K562 (cell line): ENCODE results near the gene C1orf21. TPM values are rescaled to one million over a fixed set of nuclear protein-coding genes. Genes with fewer than 3 reads are reported as not detected.

Experiments used
- ATAC-seq: fragments of 200-7000 bp; cut with Tn5 transposase; 3 replicates; pipeline ENCODE4 v1.9.1; 2020; ENCODE audit warnings: moderate library complexity
- BruUV-seq: library from RNA; stranded (reverse); fragments of 400-500 nt; replicated peaks from 2 replicates; lab custom pipeline; 2021; lab: Mats Ljungman, UMichigan
- CTCF ChIA-PET: fragments of 300-600 bp; formaldehyde crosslinking; extraction: SDS; loops from one replicate; lab custom pipeline; 2021; ENCODE audit warnings: low intra/inter-chr PET ratio; lab: Yijun Ruan, JAX
- POLR2A ChIA-PET: fragments of 300-600, 350-650 bp; sonication (Branson Sonifier 250); formaldehyde crosslinking; extraction: SDS; loops from one replicate; lab custom pipeline; 2021; ENCODE audit warnings: antibody characterized with exemption, inconsistent platforms; lab: Yijun Ruan, JAX
- DNase-seq, 4 experiments: peaks; one replicate each; pipeline versions ENCODE4 v3.0.0 to v3.0.0-alpha.2; 2011 to 2018; ENCODE audit warnings: low spot score in 3 of 4, mixed read lengths in 3 of 4; ENCODE audit errors: extremely low read depth in 1 of 4
- FAIRE-seq: peaks from 2 replicates; lab custom pipeline; 2011; peaks lifted over from hg19 to GRCh38; lab: Jason Lieb, UNC
- H2AFZ ChIP-seq: 2 replicates; pipeline ENCODE4 v1.6.0; 2011; ENCODE audit warnings: low read depth, low read length, control low read depth, inconsistent platforms
- H3K27ac ChIP-seq: fragments of 200-600 bp; 3 replicates; pipeline ENCODE4 v1.8.0; 2011; ENCODE audit warnings: low read depth, mild to moderate bottlenecking, control low read depth, inconsistent platforms, low read length, moderate library complexity, mixed read lengths; ENCODE audit errors: extremely low read depth
- H3K27me3 ChIP-seq, 2 experiments: fragments of 300-600 bp in 1 of 2; 2 replicates in 1 of 2; 3 replicates in 1 of 2; pipeline versions ENCODE4 v1.6.0 to v1.8.0; 2011; ENCODE audit warnings: inconsistent platforms in 2 of 2, low read length in 2 of 2, mild to moderate bottlenecking in 1 of 2, mixed read lengths in 1 of 2, moderate library complexity in 1 of 2; ENCODE audit not compliant: control insufficient read depth in 2 of 2, insufficient read depth in 2 of 2
- H3K36me3 ChIP-seq: fragments of 300-600 bp; 3 replicates; pipeline ENCODE4 v1.8.0; 2011; ENCODE audit warnings: mild to moderate bottlenecking, low read length, inconsistent platforms; ENCODE audit not compliant: control insufficient read depth, insufficient read depth
- H3K4me1 ChIP-seq, 2 experiments: fragments of 200-600 bp in 1 of 2; replicated peaks in 1 of 2; 2 replicates in 1 of 2; 3 replicates in 1 of 2; pipeline versions ENCODE4 v1.5.1 to v1.8.0; 2011; ENCODE audit warnings: inconsistent platforms in 2 of 2, low read length in 2 of 2, mild to moderate bottlenecking in 1 of 2, mixed read lengths in 1 of 2, moderate library complexity in 1 of 2; ENCODE audit not compliant: control insufficient read depth in 2 of 2, insufficient read depth in 2 of 2
- H3K4me2 ChIP-seq: 2 replicates; pipeline ENCODE4 v1.6.1; 2011; ENCODE audit warnings: low read length, control low read depth, inconsistent platforms, mixed read lengths; ENCODE audit not compliant: insufficient read depth
- H3K4me3 ChIP-seq: fragments of 200-600 bp; sonication (generic), shearing (Covaris generic); 2 replicates; pipeline ENCODE4 v1.5.1; 2016; ENCODE audit warnings: control low read depth, inconsistent platforms
- H3K79me2 ChIP-seq: fragments of 200-600 bp; 3 replicates; pipeline ENCODE4 v1.8.0; 2011; ENCODE audit warnings: low read length, inconsistent platforms; ENCODE audit not compliant: control insufficient read depth, insufficient read depth
- H3K9ac ChIP-seq, 2 experiments: 2 replicates each; pipeline versions ENCODE4 v1.6.0 to v1.6.1; 2011; ENCODE audit warnings: low read depth in 2 of 2, low read length in 2 of 2, control low read depth in 1 of 2, inconsistent platforms in 1 of 2, mild to moderate bottlenecking in 1 of 2, mixed read lengths in 1 of 2; ENCODE audit not compliant: insufficient read depth in 1 of 2
- H3K9me1 ChIP-seq: one replicate; pipeline ENCODE4 v1.6.0; 2011; ENCODE audit warnings: inconsistent platforms, mild to moderate bottlenecking, low read length, moderate library complexity; ENCODE audit not compliant: control insufficient read depth, insufficient read depth
- H3K9me3 ChIP-seq: replicated peaks from 2 replicates; pipeline ENCODE4 v1.5.1; 2011; ENCODE audit warnings: low read depth, low read length, inconsistent platforms; ENCODE audit not compliant: control insufficient read depth, insufficient read depth
- H4K20me1 ChIP-seq: replicated peaks from 2 replicates; pipeline ENCODE4 v1.6.1; 2011; ENCODE audit warnings: low read length, inconsistent platforms, mixed read lengths; ENCODE audit not compliant: control insufficient read depth, insufficient read depth
- BRF1 ChIP-seq: IDR thresholded peaks from 3 replicates; pipeline ENCODE4 v1.6.1; 2011; ENCODE audit warnings: borderline replicate concordance, mild to moderate bottlenecking; ENCODE audit not compliant: insufficient read length; ENCODE audit errors: extremely low read depth
- CHD2 ChIP-seq: IDR thresholded peaks from 2 replicates; pipeline ENCODE4 v1.6.1; 2011; ENCODE audit warnings: low read depth, low read length
- DDX20 ChIP-seq: fragments of 450-650 bp; IDR thresholded peaks from 2 replicates; pipeline ENCODE4 v1.6.1; 2016; ENCODE audit warnings: missing genetic modification characterization, low read depth, mild to moderate bottlenecking, missing compliant biosample characterization, moderate library complexity
- E2F3 ChIP-seq: fragments of 250-450 bp; sonication (Bioruptor Pico); IDR thresholded peaks from 2 replicates; pipeline ENCODE4 v1.4.0; 2020; ENCODE audit warnings: mild to moderate bottlenecking
- GATAD2A ChIP-seq: fragments of 450-650 bp; IDR thresholded peaks from 2 replicates; pipeline ENCODE4 v1.6.1; 2017
- KLF13 ChIP-seq: fragments of 450-650 bp; IDR thresholded peaks from 2 replicates; pipeline ENCODE4 v1.6.1; 2016; ENCODE audit warnings: missing genetic modification characterization, low read depth, mild to moderate bottlenecking, missing compliant biosample characterization, moderate library complexity, borderline replicate concordance
- MED1 ChIP-seq: sonication (generic); formaldehyde crosslinking; IDR thresholded peaks from 2 replicates; pipeline ENCODE4 v1.8.1; 2023; ENCODE audit warnings: missing genetic modification reagents, borderline replicate concordance
- NCOR1 ChIP-seq: fragments of 450-650 bp; IDR thresholded peaks from 2 replicates; pipeline ENCODE4 v1.6.1; 2016; ENCODE audit warnings: mild to moderate bottlenecking, moderate library complexity
- RBM14 ChIP-seq: fragments of 200-400 bp; formaldehyde crosslinking; IDR thresholded peaks from 2 replicates; pipeline ENCODE4 v1.6.1; 2018; ENCODE audit warnings: low read depth, mild to moderate bottlenecking, low read length, moderate library complexity, borderline replicate concordance; ENCODE audit not compliant: insufficient read depth
- TCF7L2 ChIP-seq: fragments of 150-350 bp; IDR thresholded peaks from 2 replicates; pipeline ENCODE4 v1.6.1; 2016; ENCODE audit warnings: low read depth, mild to moderate bottlenecking, low read length, moderate library complexity
- ZNF134 ChIP-seq: fragments of 250-450 bp; sonication (Bioruptor Pico); conservative IDR thresholded peaks from 2 replicates; pipeline ENCODE4 v1.4.0; 2020
- ZNF655 ChIP-seq: fragments of 250-450 bp; sonication (Bioruptor Pico); IDR thresholded peaks from 2 replicates; pipeline ENCODE4 v1.5.0; 2021
- ZNF695 ChIP-seq: fragments of 450-650 bp; formaldehyde crosslinking; IDR thresholded peaks from 2 replicates; pipeline ENCODE4 v1.4.0; 2020; ENCODE audit warnings: mild to moderate bottlenecking, moderate library complexity
- WGBS: fragments of 100-300 bp; shearing (Covaris generic); methylation state at CpG from one replicate; pipeline ENCODE4 v1.1.6; 2016; ENCODE audit warnings: low coverage, mixed read lengths; ENCODE audit not compliant: insufficient coverage; ENCODE audit errors: missing lambda C conversion rate; 5-methylcytosine and 5-hydroxymethylcytosine counted together
- in situ Hi-C: fragments of 300-500 bp; cut with MboI; formaldehyde crosslinking; loops from 4 replicates; pipeline ENCODE4 v1.15.0; 2018; ENCODE audit warnings: inconsistent platforms, mixed read lengths
- intact Hi-C: fragments of 100-400 bp; cut with micrococcal nuclease; formaldehyde crosslinking; loops from 2 replicates; pipeline ENCODE4 v1.14.2; 2022
- polyA plus RNA-seq, 8 experiments: library from polyadenylated mRNA; depleted of rRNA in 4 of 8; stranded (reverse) in 5 of 8; unstranded in 3 of 8; fragments of >200 nt; fragmentation: Nextera tagmentation in 2 of 8; fragmentation: Illumina TruSeq in 1 of 8; extraction: Ambion mirVana in 2 of 8; extraction: Trizol in 1 of 8; gene quantifications; 2 replicates each; pipeline versions ENCODE4 v1.2.1 to v1.2.3, GENCODE V29; 2011 to 2014; ENCODE audit warnings: inconsistent platforms in 1 of 8, missing spikeins in 1 of 8
- total RNA-seq, 7 experiments: library from RNA; depleted of rRNA in 6 of 7; stranded (reverse); fragments of >200 nt in 6 of 7; fragmentation: Illumina TruSeq in 2 of 7; extraction: Trizol in 2 of 7; gene quantifications; 2 replicates each; pipeline versions ENCODE4 v1.2.1 to v1.2.3, GENCODE V29; 2011 to 2021; ENCODE audit warnings: low replicate concordance in 1 of 7
- TF ChIP-seq, protein P1 (sequence below): fragments of 250-450 bp; sonication (Bioruptor Pico); IDR thresholded peaks from 2 replicates; pipeline ENCODE4 v1.9.0; 2021; ENCODE audit warnings: mild to moderate bottlenecking, inconsistent platforms
- TF ChIP-seq, protein P2 (sequence below): fragments of 450-650 bp; formaldehyde crosslinking; conservative IDR thresholded peaks from 2 replicates; pipeline ENCODE4 v1.4.0; 2022; ENCODE audit warnings: mild to moderate bottlenecking, missing genetic modification characterization
- TF ChIP-seq, protein P3 (sequence below): fragments of 450-650 bp; formaldehyde crosslinking; IDR thresholded peaks from 2 replicates; pipeline ENCODE4 v1.4.0; 2020; ENCODE audit warnings: mild to moderate bottlenecking, mixed read lengths

The C1orf21 gene
- total and polyA plus RNA-seq, 9 of the 15 experiments (the other 6 are each of a cell fraction or from before 2014, with no cell fraction given): under 0.01 to 0.31 (median 0.07) TPM

DNA sequence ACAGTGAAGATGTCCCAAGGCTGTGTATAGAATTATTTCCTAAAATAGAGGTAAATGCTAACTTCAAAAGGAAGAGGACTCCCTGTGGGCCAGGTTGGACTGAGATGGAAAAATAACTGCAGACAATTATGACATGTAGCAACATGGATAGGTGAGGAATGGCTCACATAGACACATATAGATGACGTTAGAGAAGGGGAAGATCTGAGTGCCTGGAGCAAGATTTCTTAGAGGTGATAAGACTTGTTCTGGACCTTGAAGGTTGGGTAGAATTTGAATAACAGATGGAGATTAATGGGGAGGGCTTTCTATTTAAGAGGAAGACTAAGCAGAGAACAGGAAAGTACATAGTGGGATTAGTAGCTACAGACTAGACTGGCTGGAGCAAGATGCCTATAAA is 76.9 kb downstream of the C1orf21 start (continued):
- TF ChIP-seq, protein P1, sequence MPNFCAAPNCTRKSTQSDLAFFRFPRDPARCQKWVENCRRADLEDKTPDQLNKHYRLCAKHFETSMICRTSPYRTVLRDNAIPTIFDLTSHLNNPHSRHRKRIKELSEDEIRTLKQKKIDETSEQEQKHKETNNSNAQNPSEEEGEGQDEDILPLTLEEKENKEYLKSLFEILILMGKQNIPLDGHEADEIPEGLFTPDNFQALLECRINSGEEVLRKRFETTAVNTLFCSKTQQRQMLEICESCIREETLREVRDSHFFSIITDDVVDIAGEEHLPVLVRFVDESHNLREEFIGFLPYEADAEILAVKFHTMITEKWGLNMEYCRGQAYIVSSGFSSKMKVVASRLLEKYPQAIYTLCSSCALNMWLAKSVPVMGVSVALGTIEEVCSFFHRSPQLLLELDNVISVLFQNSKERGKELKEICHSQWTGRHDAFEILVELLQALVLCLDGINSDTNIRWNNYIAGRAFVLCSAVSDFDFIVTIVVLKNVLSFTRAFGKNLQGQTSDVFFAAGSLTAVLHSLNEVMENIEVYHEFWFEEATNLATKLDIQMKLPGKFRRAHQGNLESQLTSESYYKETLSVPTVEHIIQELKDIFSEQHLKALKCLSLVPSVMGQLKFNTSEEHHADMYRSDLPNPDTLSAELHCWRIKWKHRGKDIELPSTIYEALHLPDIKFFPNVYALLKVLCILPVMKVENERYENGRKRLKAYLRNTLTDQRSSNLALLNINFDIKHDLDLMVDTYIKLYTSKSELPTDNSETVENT (CRISPR knock-in tag): no peak
- TF ChIP-seq RBM14 (no peak), DDX20 (no peak)
- TF ChIP-seq, protein P2, sequence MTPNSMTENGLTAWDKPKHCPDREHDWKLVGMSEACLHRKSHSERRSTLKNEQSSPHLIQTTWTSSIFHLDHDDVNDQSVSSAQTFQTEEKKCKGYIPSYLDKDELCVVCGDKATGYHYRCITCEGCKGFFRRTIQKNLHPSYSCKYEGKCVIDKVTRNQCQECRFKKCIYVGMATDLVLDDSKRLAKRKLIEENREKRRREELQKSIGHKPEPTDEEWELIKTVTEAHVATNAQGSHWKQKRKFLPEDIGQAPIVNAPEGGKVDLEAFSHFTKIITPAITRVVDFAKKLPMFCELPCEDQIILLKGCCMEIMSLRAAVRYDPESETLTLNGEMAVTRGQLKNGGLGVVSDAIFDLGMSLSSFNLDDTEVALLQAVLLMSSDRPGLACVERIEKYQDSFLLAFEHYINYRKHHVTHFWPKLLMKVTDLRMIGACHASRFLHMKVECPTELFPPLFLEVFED (CRISPR knock-in tag): no peak
- TF ChIP-seq, all 486 proteins: peak for 0

- TF ChIP-seq BRF1 (no peak), MED1 (no peak), E2F3 (CRISPR knock-in tag) (no peak), CHD2 (no peak), TCF7L2 (no peak), ZNF695 (CRISPR knock-in tag) (no peak), KLF13 (no peak), NCOR1 (no peak), ZNF655 (no peak), ZNF134 (CRISPR knock-in tag) (no peak), GATAD2A (no peak)
- TF ChIP-seq, protein P3, sequence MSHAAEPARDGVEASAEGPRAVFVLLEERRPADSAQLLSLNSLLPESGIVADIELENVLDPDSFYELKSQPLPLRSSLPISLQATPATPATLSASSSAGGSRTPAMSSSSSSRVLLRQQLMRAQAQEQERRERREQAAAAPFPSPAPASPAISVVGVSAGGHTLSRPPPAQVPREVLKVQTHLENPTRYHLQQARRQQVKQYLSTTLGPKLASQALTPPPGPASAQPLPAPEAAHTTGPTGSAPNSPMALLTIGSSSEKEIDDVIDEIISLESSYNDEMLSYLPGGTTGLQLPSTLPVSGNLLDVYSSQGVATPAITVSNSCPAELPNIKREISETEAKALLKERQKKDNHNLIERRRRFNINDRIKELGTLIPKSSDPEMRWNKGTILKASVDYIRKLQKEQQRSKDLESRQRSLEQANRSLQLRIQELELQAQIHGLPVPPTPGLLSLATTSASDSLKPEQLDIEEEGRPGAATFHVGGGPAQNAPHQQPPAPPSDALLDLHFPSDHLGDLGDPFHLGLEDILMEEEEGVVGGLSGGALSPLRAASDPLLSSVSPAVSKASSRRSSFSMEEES (CRISPR knock-in tag): no peak
- TF ChIP-seq, all 486 proteins: peak for 0
- ATAC-seq (no peak), FAIRE-seq (no peak), DNase-seq (no peak)
- Histone ChIP-seq H2AFZ (no peak overlapping the region), H3K9me1 (no peaks in the 10 kb centered on the region), H3K27ac (no peak overlapping the region), H3K27me3 (peaks cover 0 to 5% of the 10 kb centered on the region in 2 experiments; a peak in 1 of 5 replicates), H3K36me3 (no peaks in the 10 kb centered on the region), H3K79me2 (no peaks in the 10 kb centered on the region), H3K9me3 (no peaks in the 10 kb centered on the region), H3K4me3 (no peak overlapping the region), H3K4me2 (no peak overlapping the region), H3K9ac (no peak overlapping the region), H4K20me1 (no peaks in the 10 kb centered on the region), H3K4me1 (no peaks in the 10 kb centered on the region)
- POLR2A ChIA-PET: no interaction called here
- no TSS peak for BruUV-seq
- CTCF ChIA-PET: no interaction called here
- in situ Hi-C loops (no loop called here), intact Hi-C loops (loop anchor here (1.0 kb wide), 1 partner anchor 389 kb away; no protein-coding TSS in a partner anchor)
- 0% methylated on average over 4 of the region's 4 CpGs for WGBS
Measured at GRCh38 chr1:184464757-184465156, 77.9 kb downstream of the C1orf21 start.
